Endothelial cell of umbilical vein (primary cell): ENCODE data around the gene NUDT3. TPM values are rescaled to one million over a fixed set of nuclear protein-coding genes. Genes with fewer than 3 reads are reported as not detected.
A peak's percentile ranks its signal among the peaks of the same experiment; 100 is the strongest.

Source experiments
- BruUV-seq: library from RNA; stranded (reverse); fragments of 400-500 nt; replicated peaks from 2 replicates; lab custom pipeline; 2021; lab: Mats Ljungman, UMichigan
- CTCF ChIA-PET: fragments of 300-600, 350-600 bp; sonication (Branson Sonifier 250); formaldehyde crosslinking; loops from one replicate; lab custom pipeline; 2021; ENCODE audit warnings: antibody characterized with exemption, inconsistent platforms; lab: Charles Lee
- POLR2A ChIA-PET: fragments of 300-600, 350-600 bp; sonication (Branson Sonifier 250); formaldehyde crosslinking; loops from one replicate; lab custom pipeline; 2021; ENCODE audit warnings: antibody characterized with exemption, inconsistent platforms; lab: Charles Lee
- DNase-seq: peaks from one replicate; pipeline ENCODE4 v3.0.0-alpha.2; 2011; ENCODE audit warnings: low read depth, low spot score
- FAIRE-seq: peaks from 2 replicates; lab custom pipeline; 2011; peaks lifted over from hg19 to GRCh38; lab: Jason Lieb, UNC
- H2AFZ ChIP-seq: 2 replicates; pipeline ENCODE4 v1.6.0; 2012; ENCODE audit warnings: low read depth, low read length, control low read depth, inconsistent platforms
- H3K27ac ChIP-seq: 2 replicates; pipeline ENCODE4 v1.5.1; 2011; ENCODE audit warnings: low read depth, mild to moderate bottlenecking, control low read depth, low read length, moderate library complexity; ENCODE audit not compliant: insufficient read depth
- H3K27me3 ChIP-seq, 2 experiments: 2 replicates each; pipeline versions ENCODE4 v1.6.0 to v1.6.1; 2011; ENCODE audit warnings: low read length in 2 of 2, mixed read lengths in 1 of 2; ENCODE audit not compliant: control insufficient read depth in 2 of 2, insufficient read depth in 2 of 2
- H3K36me3 ChIP-seq, 2 experiments: 2 replicates in 1 of 2; 3 replicates in 1 of 2; pipeline ENCODE4 v1.5.1; 2011; ENCODE audit warnings: low read length in 2 of 2, mild to moderate bottlenecking in 1 of 2, moderate library complexity in 1 of 2; ENCODE audit not compliant: control insufficient read depth in 2 of 2, insufficient read depth in 2 of 2; ENCODE audit errors: extremely low read depth in 1 of 2
- H3K4me1 ChIP-seq: 3 replicates; pipeline ENCODE4 v1.5.1; 2011; ENCODE audit warnings: mild to moderate bottlenecking, low read length; ENCODE audit not compliant: control insufficient read depth, insufficient read depth; ENCODE audit errors: extremely low read depth
- H3K4me2 ChIP-seq: 2 replicates; pipeline ENCODE4 v1.6.1; 2011; ENCODE audit warnings: low read length, control low read depth, mixed read lengths; ENCODE audit not compliant: insufficient read depth
- H3K4me3 ChIP-seq, 3 experiments: fragments of 200-600 bp in 1 of 3; sonication (generic), shearing (Covaris generic) in 1 of 3; replicated peaks in 1 of 3; 2 replicates each; pipeline ENCODE4 v1.5.1; 2011 to 2016; ENCODE audit warnings: control low read depth in 3 of 3, low read length in 3 of 3, mild to moderate bottlenecking in 2 of 3, inconsistent platforms in 1 of 3, low read depth in 1 of 3, moderate library complexity in 1 of 3; ENCODE audit not compliant: insufficient read depth in 1 of 3
- H3K79me2 ChIP-seq: 2 replicates; pipeline ENCODE4 v1.6.0; 2012; ENCODE audit warnings: low read length, inconsistent platforms; ENCODE audit not compliant: control insufficient read depth, insufficient read depth
- H3K9ac ChIP-seq: replicated peaks from 2 replicates; pipeline ENCODE3; 2011; ENCODE audit warnings: low read length, control low read depth; ENCODE audit not compliant: insufficient read depth; ENCODE audit errors: extremely low read depth
- H3K9me1 ChIP-seq: replicated peaks from 3 replicates; pipeline ENCODE4 v1.6.0; 2011; ENCODE audit warnings: mild to moderate bottlenecking, low read length; ENCODE audit not compliant: control insufficient read depth, insufficient read depth; ENCODE audit errors: extremely low read depth
- H3K9me3 ChIP-seq: replicated peaks from 2 replicates; pipeline ENCODE4 v1.5.1; 2012; ENCODE audit warnings: low read length, inconsistent platforms; ENCODE audit not compliant: control insufficient read depth, insufficient read depth
- H4K20me1 ChIP-seq: replicated peaks from 2 replicates; pipeline ENCODE3; 2011; ENCODE audit warnings: mild to moderate bottlenecking, low read length; ENCODE audit not compliant: control insufficient read depth, insufficient read depth; ENCODE audit errors: extremely low read depth
- CTCF ChIP-seq, 2 donors: IDR thresholded peaks; 1 replicate in 1 of 2; 2 replicates in 1 of 2; pipeline ENCODE4 v1.5.1; 2011; ENCODE audit warnings: low read length in 2 of 2, mild to moderate bottlenecking in 2 of 2, moderate library complexity in 2 of 2, control low read depth in 1 of 2, inconsistent platforms in 1 of 2, low read depth in 1 of 2; ENCODE audit not compliant: insufficient read depth in 1 of 2; ENCODE audit errors: extremely low read depth in 1 of 2
- EZH2 ChIP-seq: IDR thresholded peaks from 2 replicates; pipeline ENCODE4 v1.6.1; 2012; ENCODE audit warnings: borderline replicate concordance, low read depth, mild to moderate bottlenecking, moderate library complexity, low read length, inconsistent platforms; ENCODE audit not compliant: severe bottlenecking
- FOS ChIP-seq: IDR thresholded peaks from 2 replicates; pipeline ENCODE4 v1.6.1; 2011; ENCODE audit warnings: mild to moderate bottlenecking, low read length, moderate library complexity, borderline replicate concordance; ENCODE audit not compliant: insufficient read depth
- GATA2 ChIP-seq: IDR thresholded peaks from 2 replicates; pipeline ENCODE4 v1.7.0; 2011; ENCODE audit warnings: low read depth, mild to moderate bottlenecking, moderate library complexity, mixed read lengths, low read length; ENCODE audit not compliant: insufficient read length, insufficient read depth
- JUN ChIP-seq: IDR thresholded peaks from 2 replicates; pipeline ENCODE4 v1.6.1; 2011; ENCODE audit warnings: borderline replicate concordance, low read depth; ENCODE audit not compliant: insufficient read length, insufficient read depth
- MAX ChIP-seq: IDR thresholded peaks from 2 replicates; pipeline ENCODE4 v1.6.1; 2011; ENCODE audit not compliant: insufficient read depth, insufficient read length
- MYC ChIP-seq: IDR thresholded peaks from one replicate; pipeline ENCODE4 v1.6.1; 2011; ENCODE audit warnings: mild to moderate bottlenecking, low read depth, low read length
- POLR2A ChIP-seq: IDR thresholded peaks from 2 replicates; pipeline ENCODE4 v1.6.1; 2012; ENCODE audit warnings: low read depth, mild to moderate bottlenecking, control low read depth, low read length
- POLR2AphosphoS5 ChIP-seq: IDR thresholded peaks from 2 replicates; pipeline ENCODE4 v1.6.1; 2012; ENCODE audit warnings: low read depth, mild to moderate bottlenecking, control low read depth, low read length, moderate library complexity; ENCODE audit not compliant: insufficient read depth
- dilution Hi-C: fragments of 300-500 bp; cut with MboI; formaldehyde crosslinking; loops from one replicate; pipeline ENCODE4 v1.15.0; 2019; ENCODE audit warnings: low sequenced_read_pairs; ENCODE audit not compliant: extremely low pct_ligation_motif_present
- intact Hi-C: fragments of 100-400 bp; cut with micrococcal nuclease; formaldehyde crosslinking; loops from one replicate; pipeline ENCODE4 v1.10.0; 2022
- polyA plus RNA-seq, 4 experiments: library from polyadenylated mRNA; depleted of rRNA in 3 of 4; stranded (reverse) in 3 of 4; unstranded in 1 of 4; fragments of >200 nt; gene quantifications; 2 replicates each; pipeline versions ENCODE4 v1.2.1 to v1.2.3, GENCODE V29; 2011 to 2012; ENCODE audit warnings: missing spikeins in 1 of 4
- total RNA-seq: library from RNA; stranded (reverse); gene quantifications from 2 replicates; pipeline ENCODE4 v1.2.3, GENCODE V29; 2021

Gene NUDT3
- total and polyA plus RNA-seq, 2 donors (not counting 3 experiments of a cell fraction or from before 2014, with no cell fraction given): 11.9 to 30.9 TPM

DNA sequence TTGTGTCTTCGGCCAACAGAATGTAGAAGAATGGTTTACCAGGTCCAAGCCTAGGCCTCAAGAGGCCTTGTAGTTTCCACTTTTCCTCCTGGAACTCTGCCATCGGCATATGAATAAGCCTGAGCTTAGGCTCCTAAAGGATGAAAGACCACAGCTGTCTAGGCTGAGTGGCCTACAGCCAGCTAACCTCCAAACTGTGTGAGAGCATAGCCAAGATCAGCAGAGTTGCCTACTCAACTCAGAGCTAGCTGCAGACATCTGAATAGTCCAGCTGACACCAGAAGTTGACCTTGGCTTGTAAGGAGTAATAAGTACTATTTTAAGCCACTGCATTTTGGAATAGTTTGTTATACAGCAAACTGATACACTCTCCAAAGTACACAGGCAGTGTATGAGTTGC lies 91.1 kb downstream of the NUDT3 start:
- H3K27ac ChIP-seq: no peak overlapping the region
- no TSS peak for BruUV-seq
- H3K9ac ChIP-seq: no peak overlapping the region
- no peaks in the 10 kb centered on the region for H3K36me3 ChIP-seq
- H3K9me3 ChIP-seq: no peaks in the 10 kb centered on the region
- intact Hi-C loops: no loop called here
- H3K4me2 ChIP-seq: no peak overlapping the region
- POLR2A ChIA-PET: interaction anchor here (0.7 kb wide), 1 partner anchor 1030 kb away, joined by 3 read pairs; the partner anchor contains the start of genes RPS18 and VPS52
- no peak overlapping the region for H2AFZ ChIP-seq
- H3K27me3 ChIP-seq: no peaks in the 10 kb centered on the region
- H3K79me2 ChIP-seq: peaks cover 9% of the 10 kb centered on the region
- DNase-seq (peak; percentile 66), FAIRE-seq (no peak)
- H3K4me3 ChIP-seq: no peak overlapping the region
- H3K4me1 ChIP-seq: peaks cover 8% of the 10 kb centered on the region
- CTCF ChIA-PET: interaction anchor here (1.1 to 1.2 kb wide), 2 partner anchors 51 to 61 kb away, joined by 3 read pairs; no protein-coding TSS in a partner anchor
- H4K20me1 ChIP-seq: no peaks in the 10 kb centered on the region
- dilution Hi-C loops: no loop called here
- H3K9me1 ChIP-seq: no peaks in the 10 kb centered on the region
- TF ChIP-seq EZH2 (no peak), JUN (no peak), POLR2AphosphoS5 (no peak), MYC (no peak), CTCF (IDR thresholded peaks at IDR 0.05; ENCODE audit: extremely low read depth in 1 of 2, insufficient read depth in 1 of 2, low read depth in 1 of 2, low read length in 2 of 2) (no peak), MAX (no peak), GATA2 (no peak), FOS (no peak), POLR2A (no peak)
